HEK293T (cell line): ENCODE results near the gene CFAP210.

Experiments used
- BHLHE40 ChIP-seq: fragments of 450-650 bp; IDR thresholded peaks from 2 replicates; pipeline ENCODE4 v1.6.1; 2016; ENCODE audit warnings: mild to moderate bottlenecking, moderate library complexity, borderline replicate concordance
- CTBP1 ChIP-seq: fragments of 450-650 bp; IDR thresholded peaks from 2 replicates; pipeline ENCODE4 v1.6.1; 2016; ENCODE audit warnings: borderline replicate concordance
- FOXK2 ChIP-seq: fragments of 450-650 bp; IDR thresholded peaks from 2 replicates; pipeline ENCODE4 v1.6.1; 2016; ENCODE audit warnings: mild to moderate bottlenecking
- FOXM1 ChIP-seq: fragments of 450-650 bp; IDR thresholded peaks from 2 replicates; pipeline ENCODE4 v1.6.1; 2017; ENCODE audit warnings: mild to moderate bottlenecking, borderline replicate concordance
- NFRKB ChIP-seq: fragments of 450-650 bp; IDR thresholded peaks from 2 replicates; pipeline ENCODE4 v1.6.1; 2016; ENCODE audit warnings: mild to moderate bottlenecking, moderate library complexity
- SP1 ChIP-seq: fragments of 450-650 bp; IDR thresholded peaks from 2 replicates; pipeline ENCODE4 v1.6.1; 2017
- SUZ12 ChIP-seq: fragments of 450-650 bp; IDR thresholded peaks from 2 replicates; pipeline ENCODE4 v1.6.1; 2016; ENCODE audit warnings: mild to moderate bottlenecking
- TARDBP ChIP-seq: fragments of 450-650 bp; IDR thresholded peaks from 2 replicates; pipeline ENCODE4 v1.6.1; 2016

- TF ChIP-seq BHLHE40: no peak
- no peak for TF ChIP-seq FOXK2
- no peak for TF ChIP-seq CTBP1
- TF ChIP-seq SUZ12: no peak
- TF ChIP-seq TARDBP: no peak
- TF ChIP-seq SP1: no peak
- TF ChIP-seq NFRKB: no peak
- no peak for TF ChIP-seq FOXM1
These were observed 15.8 kb upstream of the CFAP210 start for GRCh38 chr2:169709981-169710380.
